Chondrocyte (in vitro differentiated cells): ENCODE results near the gene CTAG2. TPM values are rescaled to one million over a fixed set of nuclear protein-coding genes. Genes with fewer than 3 reads are reported as not detected.
A peak's percentile ranks its signal among the peaks of the same experiment; 100 is the strongest.

Source experiments
- DNase-seq: peaks from one replicate; pipeline ENCODE4 v3.0.0; 2021; ENCODE audit warnings: mixed read lengths, low spot score
- H3K27ac Mint-ChIP-seq: one replicate; pipeline ENCODE4 v1.8.0; 2021; ENCODE audit warnings: mild to moderate bottlenecking, moderate library complexity, mixed read lengths; ENCODE audit not compliant: unreplicated experiment
- H3K27me3 Mint-ChIP-seq: 2 replicates; pipeline ENCODE4 v1.8.0; 2021; ENCODE audit warnings: low read depth, mixed read lengths
- H3K36me3 Mint-ChIP-seq: 2 replicates; pipeline ENCODE4 v1.8.0; 2021; ENCODE audit warnings: low read depth, mixed read lengths
- H3K4me1 Mint-ChIP-seq: 2 replicates; pipeline ENCODE4 v1.8.0; 2021; ENCODE audit warnings: low read depth, mild to moderate bottlenecking, mixed read lengths
- H3K4me3 Mint-ChIP-seq: one replicate; pipeline ENCODE4 v1.8.0; 2021; ENCODE audit warnings: mild to moderate bottlenecking, moderate library complexity, mixed read lengths; ENCODE audit not compliant: unreplicated experiment
- H3K9me3 Mint-ChIP-seq: 2 replicates; pipeline ENCODE4 v1.8.0; 2021; ENCODE audit warnings: low read depth, mixed read lengths
- total RNA-seq: library from RNA; stranded (reverse); gene quantifications from 3 replicates; pipeline ENCODE4 v1.2.1, GENCODE V29; 2021
- TF ChIP-seq, protein P1 (sequence below): fragments of 200-600 bp; sonication (generic); IDR thresholded peaks from 2 replicates; pipeline ENCODE4 v1.5.0; 2021; ENCODE audit warnings: antibody characterized with exemption, mild to moderate bottlenecking, moderate library complexity

The CTAG2 gene
- total RNA-seq, 1 donor from 2014 or later, result not detected

DNA sequence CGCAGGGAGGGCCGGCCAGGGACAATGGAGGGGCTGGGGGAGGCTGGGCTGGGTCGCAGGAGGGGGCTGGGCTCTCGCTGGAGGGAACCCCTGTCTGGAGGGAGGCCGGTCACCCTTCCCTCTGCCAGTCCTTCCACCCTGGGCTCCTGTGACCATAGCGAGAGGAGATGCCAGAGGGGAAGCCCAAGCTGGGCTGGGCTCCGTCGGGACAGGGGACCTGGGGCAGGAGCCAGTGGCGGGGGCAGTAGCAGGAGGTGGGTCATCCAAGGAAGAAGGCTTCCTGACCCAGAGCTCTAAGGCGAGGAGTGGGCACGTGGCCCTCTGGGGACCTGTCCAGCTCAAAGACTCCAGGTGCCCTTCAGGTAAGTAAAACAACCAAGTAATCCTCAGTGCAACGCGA lies 51.2 kb downstream of the CTAG2 start:
- Mint-ChIP-seq H3K27me3 (no peaks in the 10 kb centered on the region), H3K4me3 (no peak overlapping the region), H3K27ac (no peak overlapping the region), H3K9me3 (peaks cover 27% of the 10 kb centered on the region), H3K36me3 (no peaks in the 10 kb centered on the region), H3K4me1 (peaks cover 40% of the 10 kb centered on the region)
- peak; percentile 79 for DNase-seq
- TF ChIP-seq, protein P1, sequence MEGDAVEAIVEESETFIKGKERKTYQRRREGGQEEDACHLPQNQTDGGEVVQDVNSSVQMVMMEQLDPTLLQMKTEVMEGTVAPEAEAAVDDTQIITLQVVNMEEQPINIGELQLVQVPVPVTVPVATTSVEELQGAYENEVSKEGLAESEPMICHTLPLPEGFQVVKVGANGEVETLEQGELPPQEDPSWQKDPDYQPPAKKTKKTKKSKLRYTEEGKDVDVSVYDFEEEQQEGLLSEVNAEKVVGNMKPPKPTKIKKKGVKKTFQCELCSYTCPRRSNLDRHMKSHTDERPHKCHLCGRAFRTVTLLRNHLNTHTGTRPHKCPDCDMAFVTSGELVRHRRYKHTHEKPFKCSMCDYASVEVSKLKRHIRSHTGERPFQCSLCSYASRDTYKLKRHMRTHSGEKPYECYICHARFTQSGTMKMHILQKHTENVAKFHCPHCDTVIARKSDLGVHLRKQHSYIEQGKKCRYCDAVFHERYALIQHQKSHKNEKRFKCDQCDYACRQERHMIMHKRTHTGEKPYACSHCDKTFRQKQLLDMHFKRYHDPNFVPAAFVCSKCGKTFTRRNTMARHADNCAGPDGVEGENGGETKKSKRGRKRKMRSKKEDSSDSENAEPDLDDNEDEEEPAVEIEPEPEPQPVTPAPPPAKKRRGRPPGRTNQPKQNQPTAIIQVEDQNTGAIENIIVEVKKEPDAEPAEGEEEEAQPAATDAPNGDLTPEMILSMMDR, result no peak

Other genes starting within 250 kb of the CTAG2 start
- gene DNASE1L1, start 244.3 kb downstream of the CTAG2 start, total RNA-seq, result 39.4 to 44.5 TPM (median 40.8 TPM) in 3 replicates
- gene TAFAZZIN, start 242.0 kb downstream of the CTAG2 start, total RNA-seq, result 33.4 to 39.1 TPM (median 38.7 TPM) in 3 replicates
- 132 to 139 TPM (median 136 TPM) in 3 replicates for gene ATP6AP1, start 224.9 kb downstream of the CTAG2 start, total RNA-seq
- 147 to 159 TPM (median 152 TPM) in 3 replicates for gene GDI1, start 216.4 kb downstream of the CTAG2 start, total RNA-seq
- gene FAM50A, start 209.4 kb downstream of the CTAG2 start, total RNA-seq, result 98.3 to 108 TPM (median 106 TPM) in 3 replicates
- gene PLXNA3, start 195.3 kb downstream of the CTAG2 start, total RNA-seq, result 187 to 212 TPM (median 205 TPM) in 3 replicates
- 17.7 to 25.4 TPM (median 19.8 TPM) in 3 replicates for gene LAGE3, start 174.3 kb downstream of the CTAG2 start, total RNA-seq
- 20.8 to 21.2 TPM (median 20.8 TPM) in 3 replicates for gene UBL4A, start 167.0 kb downstream of the CTAG2 start, total RNA-seq
- 26.8 to 28.9 TPM (median 28.9 TPM) in 3 replicates for gene SLC10A3, start 162.9 kb downstream of the CTAG2 start, total RNA-seq
- gene FAM3A, start 137.3 kb downstream of the CTAG2 start, total RNA-seq, result 35.7 to 38.5 TPM (median 36.5 TPM) in 3 replicates
- 63.9 to 165 TPM (median 67.6 TPM) in 3 replicates for gene G6PD, start 106.7 kb downstream of the CTAG2 start, total RNA-seq
- 21.6 to 28.3 TPM (median 22.4 TPM) in 3 replicates for gene IKBKG, start 106.0 kb downstream of the CTAG2 start, total RNA-seq
- gene CTAG1A, start 68.4 kb downstream of the CTAG2 start, total RNA-seq, result not detected in 3 replicates
- gene CTAG1B, start 34.3 kb downstream of the CTAG2 start, total RNA-seq, result not detected in 3 replicates
- 2.0 to 2.4 TPM (median 2.2 TPM) in 3 replicates for gene GAB3, start 97.5 kb upstream of the CTAG2 start, total RNA-seq
- gene DKC1, start 109.3 kb upstream of the CTAG2 start, total RNA-seq, result 31.1 to 38.1 TPM (median 31.2 TPM) in 3 replicates
- 9.0 to 14.2 TPM (median 13.3 TPM) in 3 replicates for gene MPP1, start 151.9 kb upstream of the CTAG2 start, total RNA-seq
- not detected in 3 replicates for gene SMIM9, start 181.1 kb upstream of the CTAG2 start, total RNA-seq
- 22.8 to 34.0 TPM (median 29.6 TPM) in 3 replicates for gene F8A1, start 232.8 kb upstream of the CTAG2 start, total RNA-seq